ENCODE results near the gene HOXD8. TPM values are rescaled to one million over a fixed set of nuclear protein-coding genes. Genes with fewer than 3 reads are reported as not detected.

Gene HOXD8
- total and polyA plus RNA-seq, 10 of the 15 experiments (the other 5 are each of a cell fraction or from before 2014, with no cell fraction given), result not detected

- TF ChIP-seq ZNF687 (IDR thresholded peaks at IDR 0.05), result no peak
These were observed 29.6 kb upstream of the HOXD8 start, which contains the start of gene HOXD12 (continued) for GRCh38 chr2:176099728-176100546.

- in situ Hi-C loops (cut with MboI) (no loop called here), intact Hi-C loops (cut with micrococcal nuclease; ENCODE audit: unreplicated experiment) (no loop called here)
- RAD21 ChIA-PET (ENCODE audit: unreplicated experiment), result no interaction called here
- no peak for DNase-seq (ENCODE audit: low read depth, low spot score)
- Histone ChIP-seq H3K36me3 (ENCODE audit: control insufficient read depth in 2 of 2, insufficient read depth in 2 of 2, low read length in 1 of 2) (no peaks in the 10 kb centered on the region), H2AFZ (ENCODE audit: control insufficient read depth, low read depth, low read length) (no peak overlapping the region), H3K79me2 (ENCODE audit: control insufficient read depth, insufficient read depth, low read length) (no peaks in the 10 kb centered on the region), H3K4me3 (no peak overlapping the region), H3K27me3 (replicated peaks in 1 of 2; ENCODE audit: control insufficient read depth in 2 of 2, insufficient read depth in 2 of 2, low read length in 1 of 2) (peaks cover 17 to 45% of the 10 kb centered on the region in 2 experiments), H3K27ac (ENCODE audit: control insufficient read depth, insufficient read depth) (no peak overlapping the region), H3K9ac (ENCODE audit: control insufficient read depth, insufficient read depth, low read length) (no peak overlapping the region), H3K9me3 (replicated peaks; ENCODE audit: control insufficient read depth, insufficient read depth, low read length) (no peaks in the 10 kb centered on the region; the same call in 2 of the 3 replicates), H4K20me1 (ENCODE audit: control insufficient read depth, insufficient read depth) (no peaks in the 10 kb centered on the region), H3K4me2 (ENCODE audit: control insufficient read depth, insufficient read depth) (no peak overlapping the region), H3K4me1 (ENCODE audit: control insufficient read depth, insufficient read depth, low read length) (peaks cover 3% of the 10 kb centered on the region; the same call in 1 of the 2 replicates)
- no peak for ATAC-seq
- CTCF ChIA-PET, result interaction anchor here (0.9 kb wide), 1 partner anchor 849 kb away, joined by 3 read pairs; no protein-coding TSS in a partner anchor
- 47% methylated on average over 28 of the region's 28 CpGs for WGBS (ENCODE audit: insufficient coverage, insufficient replicate concordance, low lambda C conversion rate, missing lambda C conversion rate)
- no TSS peak for BruUV-seq (replicated peaks)
- no peak for TF ChIP-seq NR2C1 (IDR thresholded peaks at IDR 0.05)
- TF ChIP-seq TCF12 (IDR thresholded peaks at IDR 0.05; ENCODE audit: low read depth, low read length), result no peak
- no peak for TF ChIP-seq PAX8 (IDR thresholded peaks at IDR 0.05)
- no peak for TF ChIP-seq E4F1 (IDR thresholded peaks at IDR 0.05; ENCODE audit: borderline replicate concordance, partially characterized antibody)
- no peak for TF ChIP-seq ZSCAN29 (IDR thresholded peaks at IDR 0.05)
- TF ChIP-seq ZBTB11 (CRISPR knock-in tag; IDR thresholded peaks at IDR 0.05), result no peak
- no peak for TF ChIP-seq TARDBP (IDR thresholded peaks at IDR 0.05; ENCODE audit: borderline replicate concordance)
- no peak for TF ChIP-seq ASH2L (IDR thresholded peaks at IDR 0.05; ENCODE audit: borderline replicate concordance, low read depth)
- TF ChIP-seq CBFB (IDR thresholded peaks at IDR 0.05; ENCODE audit: low read depth), result no peak
- POLR2A ChIA-PET, result no interaction called here
- SMC1A ChIA-PET (ENCODE audit: uncharacterized antibody, unreplicated experiment), result no interaction called here
- FAIRE-seq, result no peak
These were observed 28.9 kb upstream of the HOXD8 start for GRCh38 chr2:176100547-176101140.
